Right lung (tissue), 10 donors: ENCODE measurements around the gene RHBDF1. TPM values are rescaled to one million over a fixed set of nuclear protein-coding genes. Genes with fewer than 3 reads are reported as not detected.

Experiments
- DNase-seq, 2 donors: peaks; one replicate each; pipeline ENCODE4 v3.0.0-alpha.2; 2013
- long read RNA-seq, 8 donors: transcript quantifications; one replicate each; lab custom pipeline, GENCODE V29; 2026
- polyA plus RNA-seq, 5 donors: library from polyadenylated mRNA; unstranded; fragments of 120-200 nt; gene quantifications; one replicate each; pipeline versions ENCODE4 v1.2.1 to v1.2.3, GENCODE V29; 2013; ENCODE audit warnings: inconsistent platforms in 1 of 5, low replicate concordance in 1 of 5; ENCODE audit not compliant: insufficient read length in 5 of 5, insufficient read depth in 1 of 5

The RHBDF1 gene, protein sequence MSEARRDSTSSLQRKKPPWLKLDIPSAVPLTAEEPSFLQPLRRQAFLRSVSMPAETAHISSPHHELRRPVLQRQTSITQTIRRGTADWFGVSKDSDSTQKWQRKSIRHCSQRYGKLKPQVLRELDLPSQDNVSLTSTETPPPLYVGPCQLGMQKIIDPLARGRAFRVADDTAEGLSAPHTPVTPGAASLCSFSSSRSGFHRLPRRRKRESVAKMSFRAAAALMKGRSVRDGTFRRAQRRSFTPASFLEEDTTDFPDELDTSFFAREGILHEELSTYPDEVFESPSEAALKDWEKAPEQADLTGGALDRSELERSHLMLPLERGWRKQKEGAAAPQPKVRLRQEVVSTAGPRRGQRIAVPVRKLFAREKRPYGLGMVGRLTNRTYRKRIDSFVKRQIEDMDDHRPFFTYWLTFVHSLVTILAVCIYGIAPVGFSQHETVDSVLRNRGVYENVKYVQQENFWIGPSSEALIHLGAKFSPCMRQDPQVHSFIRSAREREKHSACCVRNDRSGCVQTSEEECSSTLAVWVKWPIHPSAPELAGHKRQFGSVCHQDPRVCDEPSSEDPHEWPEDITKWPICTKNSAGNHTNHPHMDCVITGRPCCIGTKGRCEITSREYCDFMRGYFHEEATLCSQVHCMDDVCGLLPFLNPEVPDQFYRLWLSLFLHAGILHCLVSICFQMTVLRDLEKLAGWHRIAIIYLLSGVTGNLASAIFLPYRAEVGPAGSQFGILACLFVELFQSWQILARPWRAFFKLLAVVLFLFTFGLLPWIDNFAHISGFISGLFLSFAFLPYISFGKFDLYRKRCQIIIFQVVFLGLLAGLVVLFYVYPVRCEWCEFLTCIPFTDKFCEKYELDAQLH
- 10 to 100 TPM; 32.1 to 48.2 (median 43.1) TPM for polyA plus RNA-seq
- long read RNA-seq, donor 1, partial matches to known transcripts, result 0 of 1 reads
- long read RNA-seq, donor 1, other reads (novel, unspliced or antisense), result 0 of 1 reads
- long read RNA-seq, donor 2, partial matches to known transcripts, result 0 of 1 reads
- long read RNA-seq, donor 2, other reads (novel, unspliced or antisense), result 0 of 1 reads
- long read RNA-seq, donor 3, partial matches to known transcripts, result 0 of 1 reads
- long read RNA-seq, donor 3, other reads (novel, unspliced or antisense), result 0 of 1 reads
- long read RNA-seq, donor 4, partial matches to known transcripts, result 5 of 5 reads
- long read RNA-seq, donor 4, other reads (novel, unspliced or antisense), result 0 of 5 reads
- long read RNA-seq, donor 5, partial matches to known transcripts, result 0 of 2 reads
- long read RNA-seq, donor 5, other reads (novel, unspliced or antisense), result 0 of 2 reads
- long read RNA-seq, donor 6, partial matches to known transcripts, result 0 of 1 reads
- long read RNA-seq, donor 6, other reads (novel, unspliced or antisense), result 0 of 1 reads
- long read RNA-seq, donor 7, partial matches to known transcripts, result 0 of 2 reads
- long read RNA-seq, donor 7, other reads (novel, unspliced or antisense), result 0 of 2 reads
- long read RNA-seq, donor 8, result 0 reads

DNA sequence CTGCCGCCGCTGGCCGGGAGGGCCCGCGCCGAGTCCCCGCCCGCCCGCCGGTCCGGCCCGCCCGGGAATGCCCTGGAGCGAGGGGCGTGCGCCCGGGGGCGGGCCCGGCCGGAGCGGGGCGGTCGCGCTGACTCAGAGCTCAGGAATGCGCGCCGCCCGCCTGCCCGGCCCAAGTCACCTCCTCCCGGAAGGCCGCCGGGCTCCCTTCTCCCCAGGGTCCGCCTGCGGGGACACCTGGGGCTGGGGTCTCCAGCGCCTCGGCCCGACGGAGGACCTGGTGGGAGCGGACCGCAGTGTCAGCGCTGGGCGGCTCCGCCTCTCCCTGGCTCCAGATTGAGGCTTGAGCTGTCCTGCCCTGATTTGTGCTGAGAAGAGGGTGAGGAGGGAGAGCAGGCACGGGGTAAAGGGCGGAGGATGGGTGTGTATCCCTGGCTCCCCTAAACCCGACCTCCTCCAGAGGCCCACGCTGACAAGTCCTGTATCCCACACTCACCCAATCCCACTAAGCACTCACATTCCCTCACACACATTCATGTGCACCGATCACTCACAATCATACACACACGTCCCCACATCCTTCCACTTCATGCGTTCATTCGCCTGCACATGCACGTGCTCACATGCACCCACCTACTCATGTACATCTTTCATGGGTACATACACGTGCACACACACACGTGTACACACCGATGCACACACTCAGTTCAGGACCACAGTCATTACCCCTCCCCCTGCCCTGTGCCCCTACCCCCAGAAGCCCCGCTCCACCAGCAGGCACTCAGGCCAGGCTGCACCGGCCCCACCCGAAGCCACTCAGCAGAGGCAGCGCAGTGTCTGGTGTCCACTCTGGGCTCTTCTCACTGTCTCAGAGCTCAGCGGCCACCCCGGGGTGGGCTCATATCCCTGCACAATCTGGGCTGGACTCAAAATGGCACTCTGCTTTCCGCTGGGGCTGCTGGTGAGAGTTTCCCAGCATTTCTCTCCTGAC is at the start of gene RHBDF1:
TSS of gene RHBDF1 (minus strand) at position 71 of the 988 bp plus-strand sequence. CDS start 7,616 bp downstream, outside the sequence.
- DNase-seq, result peak; percentile 56 to 65

DNA sequence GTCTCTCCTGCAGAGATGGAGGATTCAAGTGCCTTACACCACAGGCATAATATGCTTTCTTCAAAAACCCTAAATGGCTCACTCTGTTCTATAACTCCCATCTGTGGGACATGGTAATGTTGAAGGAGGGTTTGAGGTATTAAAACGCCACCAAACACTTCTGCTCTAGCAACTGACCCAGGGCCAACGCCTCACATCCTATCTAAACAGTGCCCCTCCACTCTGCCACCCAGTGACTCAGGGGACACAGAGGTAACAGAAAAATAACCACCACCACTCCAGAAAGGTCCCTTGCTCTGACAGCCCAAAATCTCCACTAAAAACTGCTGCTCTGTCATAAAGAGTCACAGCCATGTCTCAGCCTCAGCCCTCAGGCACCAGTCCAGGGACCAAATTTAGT is 48.3 kb upstream of the RHBDF1 start:
- DNase-seq, result no peak

DNA sequence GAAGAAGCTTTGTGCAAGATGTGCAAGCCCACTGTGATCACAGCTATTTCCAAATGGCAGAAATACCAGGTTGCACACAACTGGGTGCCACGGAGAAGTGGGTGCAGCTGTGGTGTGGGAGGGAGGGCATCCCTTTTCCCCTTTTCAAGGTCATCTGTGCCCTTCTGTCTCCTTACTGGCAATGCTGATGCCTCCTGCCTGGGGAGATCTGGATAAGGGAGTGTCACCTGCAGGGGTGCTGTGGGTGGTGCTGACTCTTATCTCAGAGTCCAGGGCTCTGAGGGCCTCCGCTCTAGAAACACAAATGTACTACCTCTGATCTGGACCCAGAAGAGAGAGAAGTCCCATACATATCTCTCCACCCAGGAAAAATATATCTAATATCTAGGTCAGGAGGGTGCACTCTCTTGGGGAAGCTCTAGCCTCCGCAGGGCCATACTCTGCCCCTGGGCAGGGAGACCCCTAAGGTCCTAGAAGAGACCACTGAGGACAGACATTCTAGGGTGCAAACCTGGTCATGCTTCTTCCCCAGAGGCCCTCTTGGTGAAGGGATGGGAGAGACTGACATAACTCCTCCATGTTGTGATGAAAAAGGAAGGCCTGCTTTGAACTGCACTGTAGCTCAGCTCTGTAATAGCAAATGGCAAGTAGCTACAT is 47.5 kb upstream of the RHBDF1 start:
- DNase-seq, result no peak

DNA sequence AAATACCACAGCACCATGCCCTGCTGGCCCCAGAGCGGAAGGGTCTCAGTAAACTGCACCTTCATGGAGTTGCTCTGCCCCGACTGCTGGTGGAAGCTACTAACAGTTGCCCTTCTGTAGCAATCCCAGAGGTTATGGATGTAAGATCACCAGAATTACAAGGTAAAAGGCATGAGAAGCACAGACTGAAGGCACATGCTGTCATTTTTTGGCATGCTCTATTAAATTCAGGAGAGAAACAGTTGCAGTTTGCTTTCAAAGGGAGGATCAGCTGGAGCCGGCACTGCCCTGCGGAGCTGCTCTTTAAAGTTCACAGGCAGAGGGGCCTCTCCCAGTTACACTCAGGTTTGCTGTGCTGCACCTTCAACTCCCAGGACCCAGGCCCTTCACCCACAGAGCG is 46.9 kb upstream of the RHBDF1 start:
- no peak for DNase-seq

DNA sequence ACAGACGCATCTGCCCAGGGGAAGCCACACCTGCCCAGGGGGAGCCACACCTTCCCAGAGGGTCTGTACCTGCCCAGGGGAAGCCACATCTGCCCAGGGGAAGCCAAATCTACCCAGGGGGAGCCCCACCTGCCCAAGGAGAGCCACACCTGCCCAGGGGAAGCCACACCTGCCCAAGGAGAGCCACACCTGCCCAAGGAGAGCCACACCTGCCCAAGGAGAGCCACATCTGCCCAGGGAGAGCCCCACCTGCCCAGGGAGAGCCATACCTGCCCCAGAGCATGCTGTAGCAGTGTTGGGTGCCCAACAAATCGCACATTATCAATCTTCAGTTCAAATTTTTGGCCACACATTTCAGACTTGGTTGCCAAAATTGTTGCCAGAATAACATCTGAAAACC is 46.4 kb upstream of the RHBDF1 start:
- no peak for DNase-seq

DNA sequence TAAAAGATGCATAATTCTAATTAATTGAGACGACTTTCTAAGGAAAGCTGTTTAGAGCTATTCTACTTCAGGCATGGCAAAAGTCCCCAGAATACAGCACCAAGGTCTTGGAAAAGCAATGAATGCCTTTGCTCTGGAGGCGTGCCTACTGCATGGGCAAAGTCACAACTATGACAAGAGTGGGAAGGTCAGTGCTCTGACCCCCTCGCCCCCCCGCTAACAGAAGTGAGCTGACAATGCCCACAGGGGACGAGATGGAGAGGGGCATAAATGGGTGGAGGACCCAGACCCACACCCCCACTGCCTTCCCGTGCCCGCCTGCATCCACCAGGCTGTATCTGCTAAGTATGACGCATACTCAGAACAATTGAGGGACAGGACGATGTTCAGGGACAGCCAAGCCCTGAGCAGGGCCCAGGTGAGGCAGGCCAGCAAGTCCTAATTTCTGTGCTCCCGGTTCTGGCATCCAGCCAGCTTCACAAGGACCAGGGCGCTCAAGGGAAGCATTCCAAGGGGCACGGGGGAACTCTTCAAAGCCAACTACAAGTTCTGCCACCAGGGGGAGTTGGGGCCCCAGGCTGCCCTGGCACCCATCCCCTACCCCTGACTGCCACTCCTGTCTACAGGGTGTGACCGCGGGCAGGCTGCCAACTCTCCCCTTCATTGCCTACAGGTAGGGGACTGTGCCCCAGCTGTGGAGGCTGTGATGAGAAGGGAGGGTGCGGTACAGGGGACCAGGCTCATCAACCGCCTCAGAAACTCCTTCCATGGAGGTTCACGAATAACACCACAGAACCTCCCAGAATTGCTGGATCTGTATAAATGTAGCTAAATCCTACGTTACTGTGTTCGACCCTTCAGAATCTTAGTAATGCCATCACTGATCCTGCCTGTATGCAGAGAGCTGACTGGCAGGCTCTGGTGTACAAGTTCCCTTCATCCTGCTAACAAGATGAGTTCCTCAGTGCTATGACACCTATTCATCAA is 45.2 kb upstream of the RHBDF1 start:
- DNase-seq, result peak; percentile 62 to 64

DNA sequence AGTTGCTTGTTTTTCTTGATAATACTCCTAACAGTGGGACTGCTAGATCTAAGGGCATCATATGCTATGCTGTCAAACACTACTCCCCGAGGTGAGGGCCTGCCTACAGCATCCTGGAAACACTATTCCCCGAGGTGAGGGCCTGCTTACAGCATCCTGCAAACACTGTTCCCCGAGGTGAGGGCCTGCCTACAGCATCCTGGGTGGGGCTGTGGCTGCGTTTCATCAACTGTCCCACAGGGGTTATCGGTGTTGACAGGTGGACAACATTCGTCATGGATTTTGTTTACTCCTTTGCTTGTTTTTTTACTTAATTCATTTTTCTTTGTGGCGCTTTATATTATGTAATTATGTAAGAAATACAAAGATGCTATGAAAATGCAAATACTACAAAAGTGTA is 43.6 kb upstream of the RHBDF1 start:
- DNase-seq, result no peak

DNA sequence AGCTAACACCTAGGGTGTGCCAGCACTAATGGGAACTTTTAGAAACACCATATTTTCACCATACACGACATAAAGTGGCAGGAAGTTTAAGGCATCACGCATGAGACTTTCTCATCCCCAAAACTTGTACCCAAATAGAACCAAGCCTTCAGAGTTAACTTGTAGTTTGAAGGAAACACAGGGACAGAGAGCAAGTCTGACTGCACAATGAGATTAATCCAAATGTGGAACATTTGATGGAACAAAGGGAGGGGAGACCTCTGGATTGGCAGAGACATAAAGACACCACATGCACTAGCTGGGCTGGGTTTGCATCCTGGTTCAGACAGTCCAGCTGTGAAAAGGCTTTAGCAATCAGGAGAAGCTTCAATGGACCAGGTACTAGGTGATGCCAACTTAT is 41.9 kb upstream of the RHBDF1 start:
- DNase-seq, result no peak

DNA sequence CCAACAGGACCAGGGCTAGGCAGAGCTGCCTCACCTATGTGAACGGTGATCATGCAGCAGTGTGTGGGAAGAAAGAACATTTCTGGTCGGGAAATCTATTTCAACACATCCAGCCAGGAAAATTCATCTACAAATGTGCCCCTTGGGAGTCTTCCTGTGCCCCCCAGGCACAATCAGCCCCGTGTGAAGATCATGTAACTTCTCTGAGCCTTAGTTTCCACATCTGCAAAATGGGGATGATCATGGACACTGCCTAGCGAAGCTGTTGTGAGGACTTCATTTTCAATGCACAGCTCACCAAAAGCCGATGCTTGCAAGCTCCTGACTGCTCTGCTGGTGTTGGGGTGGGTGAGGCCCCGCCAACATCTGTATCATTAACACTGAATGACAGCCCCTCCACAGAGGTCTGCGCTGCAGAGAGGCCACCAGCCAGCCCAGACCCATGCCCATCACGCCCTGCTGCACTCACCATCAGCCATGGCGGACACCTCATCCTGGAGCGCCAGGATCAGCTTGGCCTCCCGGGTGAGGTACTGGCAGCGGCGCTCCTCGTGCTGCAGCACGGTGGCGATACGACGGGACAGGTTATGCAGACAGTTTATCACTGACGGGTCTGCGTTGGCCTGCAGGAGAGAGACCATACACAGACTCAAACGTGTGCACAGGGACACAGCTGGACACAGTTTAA is 39.9 kb upstream of the RHBDF1 start:
- DNase-seq, result no peak

DNA sequence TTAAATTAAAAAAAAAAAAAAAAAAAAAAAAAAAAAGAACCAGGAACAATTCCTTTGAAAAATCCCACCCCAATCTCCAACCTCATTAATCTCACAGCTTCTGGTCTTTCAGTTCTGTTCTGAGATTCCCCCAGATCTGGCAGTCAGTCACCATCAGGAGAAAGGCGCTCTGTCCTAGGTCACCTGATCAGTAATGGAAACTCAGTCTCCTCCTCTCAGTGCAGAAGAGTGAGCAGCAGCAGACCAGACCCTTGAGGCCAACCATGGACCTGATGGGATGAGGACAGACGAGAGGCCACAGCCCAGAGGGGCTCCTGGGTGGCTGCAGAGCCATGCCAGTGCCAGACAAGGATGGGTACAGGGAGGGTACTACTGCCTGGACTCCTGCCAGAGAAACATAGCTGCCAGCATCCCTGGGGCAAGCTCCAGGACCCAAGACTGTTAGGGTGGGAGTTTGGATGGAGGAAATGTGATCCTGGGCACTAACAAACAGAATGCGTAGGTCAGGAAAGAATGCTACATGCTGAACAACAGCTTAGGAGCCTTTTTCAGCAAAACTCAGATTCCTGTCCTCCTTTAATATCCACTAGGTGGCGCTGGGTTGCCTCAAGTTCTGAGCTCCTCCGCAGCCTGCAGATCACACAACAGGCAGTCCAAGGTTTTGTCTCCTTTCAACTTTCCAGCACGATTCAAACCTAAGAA is 34.3 kb upstream of the RHBDF1 start:
- peak; percentile 50 to 69 for DNase-seq

DNA sequence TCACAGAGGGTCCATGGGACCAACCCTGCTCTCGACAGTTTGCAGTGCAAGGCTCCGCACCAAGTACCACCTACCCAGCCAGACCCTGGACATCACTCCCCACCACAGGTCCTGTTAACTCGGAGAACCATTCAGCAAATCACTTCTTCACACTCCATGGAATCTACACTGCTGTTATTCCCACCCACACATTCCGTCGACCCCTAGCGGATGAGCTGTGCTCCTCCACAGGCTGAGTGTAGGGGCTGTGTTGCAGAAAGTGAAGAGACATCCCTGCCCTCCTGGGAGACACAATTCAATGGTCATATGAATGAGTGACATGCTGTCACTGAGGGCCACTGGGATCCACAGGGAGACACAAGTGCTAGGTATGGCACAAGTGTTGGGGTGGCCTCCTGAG is 33.1 kb upstream of the RHBDF1 start:
- no peak for DNase-seq

DNA sequence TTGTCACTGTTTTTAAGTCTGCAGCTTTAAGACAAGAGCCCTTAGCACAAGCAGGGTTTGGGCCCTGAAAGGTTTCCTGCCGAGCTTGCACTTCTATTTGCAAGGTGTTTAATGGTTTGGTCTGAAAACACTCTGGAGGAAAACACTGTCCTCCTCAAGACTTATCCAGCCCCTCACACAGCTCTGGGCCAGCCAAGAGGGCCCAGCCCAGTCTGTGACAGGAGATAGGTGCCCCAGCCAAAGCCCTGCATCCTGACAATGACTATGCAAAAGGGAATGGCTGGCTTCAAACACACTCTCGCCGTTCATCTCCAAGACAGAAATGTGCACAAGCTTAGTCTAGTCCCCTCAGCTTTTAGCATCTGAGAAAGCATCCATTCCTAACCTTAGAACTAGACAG is 32.5 kb upstream of the RHBDF1 start:
- DNase-seq, result no peak

DNA sequence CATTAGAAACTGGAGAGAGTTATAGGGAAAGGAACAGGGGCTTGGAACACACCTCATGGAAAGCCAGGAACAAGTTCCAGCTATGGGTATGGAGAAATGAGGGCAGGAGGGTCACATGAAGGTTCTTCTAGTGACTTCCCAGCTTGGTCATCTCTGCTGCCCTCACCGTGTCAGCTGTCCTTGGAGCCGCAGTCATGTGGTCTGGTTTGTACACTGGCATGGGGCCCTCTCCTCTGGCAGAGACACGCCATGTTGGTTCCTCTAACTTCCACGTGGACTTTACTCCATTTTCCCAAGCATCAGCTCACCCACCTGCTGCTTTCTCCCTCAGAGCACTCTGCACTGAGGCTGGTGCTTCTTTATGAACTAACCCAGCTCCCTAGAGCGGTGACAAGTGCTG is 31.9 kb upstream of the RHBDF1 start:
- no peak for DNase-seq

DNA sequence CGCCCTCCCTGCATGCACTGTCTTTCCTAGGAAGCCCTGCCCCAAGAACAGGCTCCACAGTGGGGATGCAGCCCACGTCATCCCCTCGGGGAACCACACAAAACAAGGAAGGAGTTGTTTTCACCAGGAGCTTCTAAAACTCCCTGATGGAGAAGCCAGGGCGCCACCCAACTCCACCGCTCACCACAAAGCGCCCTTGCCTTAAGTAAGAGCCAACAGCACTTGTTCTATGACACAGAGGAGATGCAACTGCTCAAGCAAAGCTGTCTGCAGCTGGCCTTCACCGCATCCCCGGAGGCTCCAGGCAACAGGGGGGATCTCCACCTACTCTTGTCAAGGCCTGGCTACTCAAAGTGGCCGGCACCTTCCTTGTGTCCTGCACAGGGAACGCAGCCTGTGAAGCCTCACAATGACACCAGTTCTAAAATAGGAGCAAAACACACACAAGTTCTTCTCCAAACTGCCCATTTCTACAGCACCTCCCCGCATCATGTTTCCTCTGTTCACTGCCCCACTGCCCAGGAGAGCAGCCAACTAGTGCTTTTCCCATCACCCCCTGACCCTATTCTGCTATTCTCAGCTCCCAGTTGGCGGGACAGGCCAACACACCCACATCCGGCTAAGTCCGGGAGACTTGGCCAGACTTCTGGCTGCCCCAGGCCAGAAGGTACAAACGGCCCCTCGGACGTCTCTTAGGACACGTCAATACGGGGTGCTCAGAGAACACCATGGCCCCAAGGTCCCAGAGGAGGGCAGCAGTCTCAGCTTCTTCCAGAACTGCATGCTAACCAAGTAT is 29.8 kb upstream of the RHBDF1 start:
- no peak for DNase-seq

DNA sequence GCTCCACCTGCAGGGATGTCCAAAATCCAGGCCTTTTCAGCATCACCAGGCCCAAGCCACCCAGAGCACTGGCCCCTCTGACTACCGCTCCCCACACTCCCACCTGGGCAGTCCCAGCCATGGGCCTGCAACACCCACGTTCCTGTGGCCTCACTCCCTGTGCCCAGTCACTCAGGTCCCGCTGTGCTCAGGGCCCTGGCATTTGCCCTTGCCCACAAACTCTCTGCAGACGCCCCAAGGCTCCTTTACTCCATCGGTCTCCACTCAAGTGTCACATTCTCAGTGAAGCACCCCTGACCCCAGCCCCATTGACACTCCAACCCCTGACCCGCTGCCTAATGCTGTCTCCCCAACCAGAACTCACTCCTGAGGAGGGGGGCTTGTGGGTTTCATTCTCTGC is 29.2 kb upstream of the RHBDF1 start:
- DNase-seq, result no peak

DNA sequence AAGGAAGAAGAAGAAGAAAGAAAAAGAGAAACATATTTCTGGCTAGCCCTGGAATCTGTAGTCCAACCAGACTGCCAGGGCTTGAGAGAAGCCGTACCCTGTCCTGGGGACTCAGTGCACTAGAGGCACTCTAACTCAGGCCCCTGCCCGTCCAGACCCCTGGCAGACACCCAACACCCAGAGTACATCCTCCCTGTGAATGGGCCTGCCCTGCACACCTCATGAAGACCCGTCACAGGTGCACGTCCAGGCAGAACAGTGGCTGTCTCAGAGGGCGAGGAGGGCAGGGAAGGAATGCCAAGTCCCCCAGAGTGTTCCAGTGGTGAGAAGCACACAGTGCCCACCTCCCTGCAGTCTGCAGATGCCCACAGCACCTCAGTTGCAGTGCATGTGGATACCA is 28.6 kb upstream of the RHBDF1 start:
- no peak for DNase-seq
